GM12864 (cell line): ENCODE results near the gene CLEC2D.
"Not testable (repeated sequence)": the region's sequence is repeated elsewhere in the genome, so short reads cannot be mapped to it uniquely, and the experiment has no call there.

Source experiments
- DNase-seq: peaks from one replicate; pipeline ENCODE4 v3.0.0-alpha.2; 2011; ENCODE audit warnings: low read depth
- H3K4me3 ChIP-seq: 2 replicates; pipeline ENCODE4 v1.5.1; 2011; ENCODE audit warnings: mild to moderate bottlenecking, low read depth, low read length, control low read depth
- TF ChIP-seq, protein P1 (sequence below): IDR thresholded peaks from 2 replicates; pipeline ENCODE4 v1.5.1; 2011; ENCODE audit warnings: low read depth, mild to moderate bottlenecking, moderate library complexity, low read length, control low read depth, inconsistent platforms; ENCODE audit errors: missing control alignments

Gene CLEC2D

GRCh38 chr12:9636150-9636850 is 33.2 kb upstream of the CLEC2D start:
- TF ChIP-seq, protein P1, sequence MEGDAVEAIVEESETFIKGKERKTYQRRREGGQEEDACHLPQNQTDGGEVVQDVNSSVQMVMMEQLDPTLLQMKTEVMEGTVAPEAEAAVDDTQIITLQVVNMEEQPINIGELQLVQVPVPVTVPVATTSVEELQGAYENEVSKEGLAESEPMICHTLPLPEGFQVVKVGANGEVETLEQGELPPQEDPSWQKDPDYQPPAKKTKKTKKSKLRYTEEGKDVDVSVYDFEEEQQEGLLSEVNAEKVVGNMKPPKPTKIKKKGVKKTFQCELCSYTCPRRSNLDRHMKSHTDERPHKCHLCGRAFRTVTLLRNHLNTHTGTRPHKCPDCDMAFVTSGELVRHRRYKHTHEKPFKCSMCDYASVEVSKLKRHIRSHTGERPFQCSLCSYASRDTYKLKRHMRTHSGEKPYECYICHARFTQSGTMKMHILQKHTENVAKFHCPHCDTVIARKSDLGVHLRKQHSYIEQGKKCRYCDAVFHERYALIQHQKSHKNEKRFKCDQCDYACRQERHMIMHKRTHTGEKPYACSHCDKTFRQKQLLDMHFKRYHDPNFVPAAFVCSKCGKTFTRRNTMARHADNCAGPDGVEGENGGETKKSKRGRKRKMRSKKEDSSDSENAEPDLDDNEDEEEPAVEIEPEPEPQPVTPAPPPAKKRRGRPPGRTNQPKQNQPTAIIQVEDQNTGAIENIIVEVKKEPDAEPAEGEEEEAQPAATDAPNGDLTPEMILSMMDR = no peak
- no peak overlapping the region for H3K4me3 ChIP-seq
- DNase-seq = no peak

- DNase-seq = no peak
- TF ChIP-seq, protein P1 = no peak
Observed at GRCh38 chr12:9636851-9637206, 32.7 kb upstream of the CLEC2D start.

GRCh38 chr12:9640024-9640423 is 29.5 kb upstream of the CLEC2D start:
- TF ChIP-seq, protein P1 = no peak
- no peak for DNase-seq

More at GRCh38 chr12:9636851-9637206, 32.7 kb upstream of the CLEC2D start:
- H3K4me3 ChIP-seq = no peak overlapping the region

GRCh38 chr12:9642606-9643265 is 26.8 kb upstream of the CLEC2D start:
- H3K4me3 ChIP-seq = no peak overlapping the region
- no peak for DNase-seq
- TF ChIP-seq, protein P1 = no peak

More at GRCh38 chr12:9640024-9640423, 29.5 kb upstream of the CLEC2D start:
- H3K4me3 ChIP-seq = no peak overlapping the region

- no peak for DNase-seq
- TF ChIP-seq, protein P1 = no peak
- H3K4me3 ChIP-seq = no peak overlapping the region
Observed at GRCh38 chr12:9643266-9643660, 26.2 kb upstream of the CLEC2D start.

GRCh38 chr12:9644985-9645551 is 24.4 kb upstream of the CLEC2D start:
- not testable (repeated sequence) for H3K4me3 ChIP-seq, DNase-seq
